Measurements from ENCODE around the gene ATP2B2.

DNA sequence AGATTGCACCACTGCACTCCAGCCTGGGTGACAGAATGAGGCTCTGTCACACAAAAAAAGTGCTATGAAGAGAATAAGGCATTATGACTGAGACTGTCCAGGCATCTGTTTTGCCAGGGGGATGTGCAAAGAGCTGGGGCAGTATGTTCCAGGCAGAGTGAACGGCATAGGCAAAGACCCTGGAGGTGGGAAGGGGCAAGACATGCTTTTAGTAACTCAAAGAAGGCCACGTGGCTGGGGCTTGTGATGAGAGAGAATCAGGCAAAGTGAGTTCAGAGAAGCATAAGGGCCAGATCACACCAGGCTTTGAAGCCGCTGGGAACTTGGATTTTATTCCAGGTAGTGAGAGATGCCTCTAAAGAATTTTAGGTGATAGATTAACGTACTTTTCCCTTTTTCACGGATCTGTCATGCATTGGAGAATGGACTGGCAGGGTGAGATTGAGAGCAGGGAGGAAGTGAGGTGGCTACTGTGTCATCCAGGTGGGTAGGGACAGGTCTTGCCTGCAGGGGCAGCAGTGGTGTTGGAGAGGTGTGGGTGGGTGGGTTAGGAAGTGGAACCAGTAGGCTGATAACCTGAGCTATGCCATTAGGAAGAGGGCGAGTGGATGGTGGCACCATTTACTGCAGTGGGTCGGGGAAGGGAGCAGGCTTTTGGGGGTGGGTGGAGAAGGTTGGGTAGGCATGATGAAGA is 31.7 kb downstream of the ATP2B2 start:
- TF ChIP-seq, protein P1, sequence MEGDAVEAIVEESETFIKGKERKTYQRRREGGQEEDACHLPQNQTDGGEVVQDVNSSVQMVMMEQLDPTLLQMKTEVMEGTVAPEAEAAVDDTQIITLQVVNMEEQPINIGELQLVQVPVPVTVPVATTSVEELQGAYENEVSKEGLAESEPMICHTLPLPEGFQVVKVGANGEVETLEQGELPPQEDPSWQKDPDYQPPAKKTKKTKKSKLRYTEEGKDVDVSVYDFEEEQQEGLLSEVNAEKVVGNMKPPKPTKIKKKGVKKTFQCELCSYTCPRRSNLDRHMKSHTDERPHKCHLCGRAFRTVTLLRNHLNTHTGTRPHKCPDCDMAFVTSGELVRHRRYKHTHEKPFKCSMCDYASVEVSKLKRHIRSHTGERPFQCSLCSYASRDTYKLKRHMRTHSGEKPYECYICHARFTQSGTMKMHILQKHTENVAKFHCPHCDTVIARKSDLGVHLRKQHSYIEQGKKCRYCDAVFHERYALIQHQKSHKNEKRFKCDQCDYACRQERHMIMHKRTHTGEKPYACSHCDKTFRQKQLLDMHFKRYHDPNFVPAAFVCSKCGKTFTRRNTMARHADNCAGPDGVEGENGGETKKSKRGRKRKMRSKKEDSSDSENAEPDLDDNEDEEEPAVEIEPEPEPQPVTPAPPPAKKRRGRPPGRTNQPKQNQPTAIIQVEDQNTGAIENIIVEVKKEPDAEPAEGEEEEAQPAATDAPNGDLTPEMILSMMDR (IDR thresholded peaks at IDR 0.05 in 2 of 3, conservative IDR thresholded peaks at IDR 0.05 in 1 of 3; ENCODE audit: control insufficient read depth in 2 of 3, extremely low read depth in 1 of 3, insufficient read depth in 1 of 3, low read depth in 3 of 3, low read length in 3 of 3), result no peak
- TF ChIP-seq ZZZ3 (IDR thresholded peaks at IDR 0.05; ENCODE audit: control insufficient read depth, insufficient read length, low read depth) (no peak), TBL1XR1 (IDR thresholded peaks at IDR 0.05; ENCODE audit: low read depth, low read length) (no peak), POLR2AphosphoS5 (IDR thresholded peaks at IDR 0.05; ENCODE audit: low read length) (no peak), EZH2 (IDR thresholded peaks at IDR 0.05; ENCODE audit: borderline replicate concordance, control insufficient read depth, low read depth, low read length) (no peak), ZNF274 (IDR thresholded peaks at IDR 0.05; ENCODE audit: insufficient read depth, insufficient read length) (no peak), POLR2A (IDR thresholded peaks at IDR 0.05; ENCODE audit: low read depth, low read length) (no peak), MYC (IDR thresholded peaks at IDR 0.05; ENCODE audit: insufficient read depth, insufficient read length, insufficient replicate concordance, low read length, severe bottlenecking) (no peak), GATAD2B (conservative IDR thresholded peaks at IDR 0.05; ENCODE audit: low read depth) (no peak), IKZF1 (conservative IDR thresholded peaks at IDR 0.05) (no peak), BCL11A (IDR thresholded peaks at IDR 0.05; ENCODE audit: low read depth, low read length) (no peak)
- TF ChIP-seq, protein P2, sequence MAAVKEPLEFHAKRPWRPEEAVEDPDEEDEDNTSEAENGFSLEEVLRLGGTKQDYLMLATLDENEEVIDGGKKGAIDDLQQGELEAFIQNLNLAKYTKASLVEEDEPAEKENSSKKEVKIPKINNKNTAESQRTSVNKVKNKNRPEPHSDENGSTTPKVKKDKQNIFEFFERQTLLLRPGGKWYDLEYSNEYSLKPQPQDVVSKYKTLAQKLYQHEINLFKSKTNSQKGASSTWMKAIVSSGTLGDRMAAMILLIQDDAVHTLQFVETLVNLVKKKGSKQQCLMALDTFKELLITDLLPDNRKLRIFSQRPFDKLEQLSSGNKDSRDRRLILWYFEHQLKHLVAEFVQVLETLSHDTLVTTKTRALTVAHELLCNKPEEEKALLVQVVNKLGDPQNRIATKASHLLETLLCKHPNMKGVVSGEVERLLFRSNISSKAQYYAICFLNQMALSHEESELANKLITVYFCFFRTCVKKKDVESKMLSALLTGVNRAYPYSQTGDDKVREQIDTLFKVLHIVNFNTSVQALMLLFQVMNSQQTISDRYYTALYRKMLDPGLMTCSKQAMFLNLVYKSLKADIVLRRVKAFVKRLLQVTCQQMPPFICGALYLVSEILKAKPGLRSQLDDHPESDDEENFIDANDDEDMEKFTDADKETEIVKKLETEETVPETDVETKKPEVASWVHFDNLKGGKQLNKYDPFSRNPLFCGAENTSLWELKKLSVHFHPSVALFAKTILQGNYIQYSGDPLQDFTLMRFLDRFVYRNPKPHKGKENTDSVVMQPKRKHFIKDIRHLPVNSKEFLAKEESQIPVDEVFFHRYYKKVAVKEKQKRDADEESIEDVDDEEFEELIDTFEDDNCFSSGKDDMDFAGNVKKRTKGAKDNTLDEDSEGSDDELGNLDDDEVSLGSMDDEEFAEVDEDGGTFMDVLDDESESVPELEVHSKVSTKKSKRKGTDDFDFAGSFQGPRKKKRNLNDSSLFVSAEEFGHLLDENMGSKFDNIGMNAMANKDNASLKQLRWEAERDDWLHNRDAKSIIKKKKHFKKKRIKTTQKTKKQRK (IDR thresholded peaks at IDR 0.05; ENCODE audit: low read depth, low read length), result no peak
- TF ChIP-seq, protein P3, sequence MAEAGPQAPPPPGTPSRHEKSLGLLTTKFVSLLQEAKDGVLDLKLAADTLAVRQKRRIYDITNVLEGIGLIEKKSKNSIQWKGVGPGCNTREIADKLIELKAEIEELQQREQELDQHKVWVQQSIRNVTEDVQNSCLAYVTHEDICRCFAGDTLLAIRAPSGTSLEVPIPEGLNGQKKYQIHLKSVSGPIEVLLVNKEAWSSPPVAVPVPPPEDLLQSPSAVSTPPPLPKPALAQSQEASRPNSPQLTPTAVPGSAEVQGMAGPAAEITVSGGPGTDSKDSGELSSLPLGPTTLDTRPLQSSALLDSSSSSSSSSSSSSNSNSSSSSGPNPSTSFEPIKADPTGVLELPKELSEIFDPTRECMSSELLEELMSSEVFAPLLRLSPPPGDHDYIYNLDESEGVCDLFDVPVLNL (IDR thresholded peaks at IDR 0.05; ENCODE audit: low read depth, low read length), result no peak
